ENCODE results near the gene ZSWIM8. TPM values are rescaled to one million over a fixed set of nuclear protein-coding genes. Genes with fewer than 3 reads are reported as not detected.

Gene ZSWIM8
- polyA plus RNA-seq, 3 donors = 7.8 to 150 (median 19.2) TPM

GRCh38 chr10:73836427-73836980 is 51.1 kb downstream of the ZSWIM8 start:
- no peaks in the 10 kb centered on the region for H3K9me3 ChIP-seq (replicated peaks in 1 of 2; ENCODE audit: control insufficient read depth in 1 of 2, insufficient read depth in 1 of 2, low read length in 2 of 2)
- 99% methylated on average over 8 of the region's 11 CpGs for WGBS (ENCODE audit: insufficient coverage)
- intact Hi-C loops (cut with micrococcal nuclease) = no loop called here
- H3K4me1 ChIP-seq (ENCODE audit: control insufficient read depth in 1 of 2, insufficient read depth in 2 of 2, low read length in 2 of 2) = no peaks in the 10 kb centered on the region
- H3K9ac ChIP-seq (ENCODE audit: insufficient read depth, low read length, poor library complexity, severe bottlenecking) = no peak overlapping the region
- peaks cover 63 to 86% of the 10 kb centered on the region in 2 donors for H3K36me3 ChIP-seq (replicated peaks in 1 of 2; ENCODE audit: control insufficient read depth in 1 of 2, insufficient read depth in 2 of 2, low read length in 2 of 2)
- no peak for TF ChIP-seq CTCF (IDR thresholded peaks at IDR 0.05)
- no peaks in the 10 kb centered on the region for H3K27me3 Mint-ChIP-seq (ENCODE audit: low read depth in 3 of 3)
- H3K36me3 Mint-ChIP-seq = peaks cover 56 to 79% of the 10 kb centered on the region in 2 donors
- H2AFZ ChIP-seq (ENCODE audit: insufficient read depth, low read depth, low read length, poor library complexity, severe bottlenecking) = no peak overlapping the region
- no peak for DNase-seq
- peak overlapping the region in 2 of 7 donors; percentile 55 to 73 for H3K27ac Mint-ChIP-seq
- H3K4me3 ChIP-seq (replicated peaks in 1 of 3; ENCODE audit: low read depth in 2 of 3, low read length in 3 of 3) = no peak overlapping the region
- no peaks in the 10 kb centered on the region for H3K4me1 Mint-ChIP-seq
- no peaks in the 10 kb centered on the region for H3K27me3 ChIP-seq (ENCODE audit: control insufficient read depth in 2 of 2, insufficient read depth in 2 of 2, low read length in 2 of 2)
- no peak overlapping the region for H3K27ac ChIP-seq (ENCODE audit: low read depth in 1 of 2, low read length in 2 of 2)
- peaks cover 6% of the 10 kb centered on the region for H4K20me1 ChIP-seq (ENCODE audit: insufficient read depth, low read length)
- no peak overlapping the region for H3K4me2 ChIP-seq (replicated peaks; ENCODE audit: extremely low read depth, low read length, poor library complexity, severe bottlenecking)
- no peak overlapping the region for H3K4me3 Mint-ChIP-seq
- H3K79me2 ChIP-seq (ENCODE audit: insufficient read depth, low read length) = no peaks in the 10 kb centered on the region
- H3K9me3 Mint-ChIP-seq = peaks cover 0 to 1% (median 0%) of the 10 kb centered on the region in 7 donors

- intact Hi-C loops (cut with micrococcal nuclease) = no loop called here
- H3K9ac ChIP-seq (ENCODE audit: insufficient read depth, low read length, poor library complexity, severe bottlenecking) = no peak overlapping the region
- H3K27me3 Mint-ChIP-seq (ENCODE audit: low read depth in 3 of 3) = no peaks in the 10 kb centered on the region
- H3K4me1 Mint-ChIP-seq = no peaks in the 10 kb centered on the region
- H3K4me2 ChIP-seq (replicated peaks; ENCODE audit: extremely low read depth, low read length, poor library complexity, severe bottlenecking) = no peak overlapping the region
- no peak overlapping the region for H3K4me3 ChIP-seq (replicated peaks in 1 of 3; ENCODE audit: low read depth in 2 of 3, low read length in 3 of 3)
- H3K27ac ChIP-seq (ENCODE audit: low read depth in 1 of 2, low read length in 2 of 2) = no peak overlapping the region
- H3K9me3 Mint-ChIP-seq = peaks cover 0 to 1% (median 0%) of the 10 kb centered on the region in 7 donors
- TF ChIP-seq CTCF (IDR thresholded peaks at IDR 0.05) = no peak
- H4K20me1 ChIP-seq (ENCODE audit: insufficient read depth, low read length) = peaks cover 6% of the 10 kb centered on the region
- no peak for DNase-seq
- H3K9me3 ChIP-seq (replicated peaks in 1 of 2; ENCODE audit: control insufficient read depth in 1 of 2, insufficient read depth in 1 of 2, low read length in 2 of 2) = no peaks in the 10 kb centered on the region
- no peaks in the 10 kb centered on the region for H3K4me1 ChIP-seq (ENCODE audit: control insufficient read depth in 1 of 2, insufficient read depth in 2 of 2, low read length in 2 of 2)
- 100% methylated on average over 2 of the region's 3 CpGs for WGBS (ENCODE audit: insufficient coverage)
- H3K27ac Mint-ChIP-seq = no peak overlapping the region
- no peak overlapping the region for H3K4me3 Mint-ChIP-seq
- H3K36me3 ChIP-seq (replicated peaks in 1 of 2; ENCODE audit: control insufficient read depth in 1 of 2, insufficient read depth in 2 of 2, low read length in 2 of 2) = peaks cover 69 to 90% of the 10 kb centered on the region in 2 donors
- H3K36me3 Mint-ChIP-seq = peaks cover 61 to 84% of the 10 kb centered on the region in 2 donors
- no peaks in the 10 kb centered on the region for H3K79me2 ChIP-seq (ENCODE audit: insufficient read depth, low read length)
- no peaks in the 10 kb centered on the region for H3K27me3 ChIP-seq (ENCODE audit: control insufficient read depth in 2 of 2, insufficient read depth in 2 of 2, low read length in 2 of 2)
- no peak overlapping the region for H2AFZ ChIP-seq (ENCODE audit: insufficient read depth, low read depth, low read length, poor library complexity, severe bottlenecking)
These were observed 51.7 kb downstream of the ZSWIM8 start for GRCh38 chr10:73837072-73837471.
